KOPT-K1 (cell line): ENCODE measurements around the gene CNTNAP2.

ENCODE experiments used
- H3K27ac ChIP-seq: fragments of 200-600 bp; sonication (generic); 2 replicates; pipeline ENCODE4 v1.5.1; 2016; ENCODE audit warnings: antibody characterized with exemption, mild to moderate bottlenecking, low read depth, low read length; ENCODE audit not compliant: poor library complexity, severe bottlenecking
- H3K36me3 ChIP-seq: fragments of 200-600 bp; sonication (generic); 2 replicates; pipeline ENCODE4 v1.5.1; 2017; ENCODE audit warnings: antibody characterized with exemption, mild to moderate bottlenecking, low read length, moderate library complexity; ENCODE audit not compliant: insufficient read depth
- H3K9me3 ChIP-seq: fragments of 200-600 bp; sonication (generic); 2 replicates; pipeline ENCODE4 v1.5.1; 2017; ENCODE audit warnings: antibody characterized with exemption, low read length, mild to moderate bottlenecking; ENCODE audit not compliant: insufficient read depth, poor library complexity, severe bottlenecking

Gene CNTNAP2

DNA sequence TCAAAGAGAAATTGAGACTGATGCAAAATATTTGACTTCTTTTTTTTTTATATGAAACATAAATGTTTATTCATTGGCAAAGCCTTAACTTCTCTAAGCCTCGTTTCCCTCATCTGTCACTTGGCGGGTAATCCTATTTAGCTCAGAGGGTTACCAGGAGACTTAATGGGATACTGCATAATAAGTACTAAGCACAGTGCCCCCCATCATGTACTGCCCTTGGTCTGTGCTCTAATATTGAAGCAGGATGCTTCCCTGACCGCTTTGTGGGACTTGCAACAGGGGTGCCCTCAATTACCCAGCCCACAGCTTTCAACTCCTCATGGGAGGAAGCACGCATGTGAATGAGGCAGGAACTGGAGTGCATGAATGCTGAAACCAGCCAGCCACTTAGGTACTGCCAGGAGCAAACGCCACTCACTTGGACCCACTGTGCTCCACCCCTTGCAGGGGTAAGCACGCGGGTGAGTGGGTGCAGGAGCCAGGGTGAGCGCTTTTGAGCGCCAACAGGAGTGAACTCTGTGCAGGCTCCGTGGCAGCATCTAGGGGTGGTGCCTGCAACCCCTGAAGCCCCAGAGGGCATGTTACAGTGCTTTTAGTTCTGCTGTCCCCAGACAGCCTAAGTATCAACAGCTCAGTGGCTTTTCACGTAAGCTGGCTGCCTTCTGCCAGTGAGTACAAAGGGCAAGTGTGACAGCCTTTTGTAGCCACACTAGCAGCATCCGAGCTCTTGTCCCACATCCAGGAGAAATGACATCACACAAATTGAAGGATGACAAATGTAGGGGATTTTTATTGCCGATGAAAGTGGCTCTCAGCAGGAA, 2264.2 kb downstream of the CNTNAP2 start:
- no peak overlapping the region for H3K27ac ChIP-seq

DNA sequence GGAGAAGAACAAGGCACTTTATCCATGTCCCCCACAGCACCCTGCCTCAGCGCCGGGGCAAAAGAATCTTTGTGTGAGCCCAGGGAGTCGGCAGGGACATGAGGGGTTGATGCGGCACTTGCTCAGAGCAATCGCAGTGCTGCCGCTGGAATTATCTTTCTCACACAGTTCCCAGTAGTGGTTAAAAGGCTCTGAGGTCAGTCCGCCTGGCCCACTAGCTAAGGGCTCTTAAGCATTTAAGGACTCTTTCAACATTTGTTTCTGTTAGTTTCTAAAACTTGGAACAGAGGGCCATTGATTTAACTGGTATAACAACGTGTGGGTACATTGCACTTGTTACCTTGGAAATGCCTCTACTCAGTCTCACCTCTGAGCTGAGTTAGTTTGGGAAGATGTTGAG, 2266.0 kb downstream of the CNTNAP2 start:
- Histone ChIP-seq H3K27ac (no peak overlapping the region), H3K9me3 (peaks cover 14% of the 10 kb centered on the region), H3K36me3 (no peaks in the 10 kb centered on the region)

More for the DNA sequence above, 2264.2 kb downstream of the CNTNAP2 start:
- Histone ChIP-seq H3K36me3 (no peaks in the 10 kb centered on the region), H3K9me3 (peaks cover 14% of the 10 kb centered on the region)

DNA sequence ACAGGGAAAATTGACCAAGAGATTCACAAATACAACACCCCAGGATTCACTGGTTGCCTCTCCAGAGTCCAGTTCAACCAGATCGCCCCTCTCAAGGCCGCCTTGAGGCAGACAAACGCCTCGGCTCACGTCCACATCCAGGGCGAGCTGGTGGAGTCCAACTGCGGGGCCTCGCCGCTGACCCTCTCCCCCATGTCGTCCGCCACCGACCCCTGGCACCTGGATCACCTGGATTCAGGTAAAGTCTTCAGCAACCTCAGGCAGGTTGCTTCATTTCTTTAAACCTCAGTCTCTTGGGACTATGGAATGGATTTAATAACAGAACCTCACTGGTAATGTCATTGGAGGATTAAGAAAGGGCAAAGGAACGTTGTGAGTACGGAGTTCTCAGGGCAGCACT, 2267.1 kb downstream of the CNTNAP2 start:
- H3K27ac ChIP-seq: no peak overlapping the region
- no peaks in the 10 kb centered on the region for H3K36me3 ChIP-seq
- peaks cover 14% of the 10 kb centered on the region for H3K9me3 ChIP-seq

DNA sequence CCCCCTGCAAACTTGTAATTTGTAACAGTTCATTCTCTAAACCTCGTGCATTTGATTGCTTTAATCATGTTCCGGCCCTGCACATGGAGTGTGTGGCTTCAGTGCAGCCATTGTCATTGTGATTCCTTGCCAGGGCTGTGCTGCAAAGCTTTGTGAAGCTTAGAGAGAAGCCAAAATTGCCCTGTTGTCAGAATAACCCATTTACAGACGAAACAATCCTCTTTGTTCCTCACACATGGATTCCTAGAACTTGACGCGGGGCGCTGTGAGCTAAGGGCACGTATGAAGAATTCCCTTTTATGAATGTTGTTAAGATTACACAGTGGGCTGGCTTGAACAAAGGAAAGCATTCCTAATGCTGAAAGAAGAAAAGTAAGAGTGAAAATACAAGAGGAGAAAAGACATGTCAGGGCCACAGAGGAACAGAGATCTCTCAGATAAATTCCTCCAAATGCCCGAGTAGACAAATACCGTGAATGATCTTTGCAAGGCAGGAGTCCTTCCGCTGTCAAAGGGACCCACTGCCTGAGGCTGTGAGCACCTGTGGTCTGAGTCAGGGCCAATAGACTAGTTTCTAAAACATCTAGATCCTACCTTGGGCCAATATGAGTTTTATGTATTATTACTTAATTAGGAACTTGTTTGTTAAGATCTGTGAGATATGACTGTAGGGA, 2268.5 kb downstream of the CNTNAP2 start:
- no peaks in the 10 kb centered on the region for H3K36me3 ChIP-seq
- no peak overlapping the region for H3K27ac ChIP-seq
- H3K9me3 ChIP-seq: peaks cover 22% of the 10 kb centered on the region

DNA sequence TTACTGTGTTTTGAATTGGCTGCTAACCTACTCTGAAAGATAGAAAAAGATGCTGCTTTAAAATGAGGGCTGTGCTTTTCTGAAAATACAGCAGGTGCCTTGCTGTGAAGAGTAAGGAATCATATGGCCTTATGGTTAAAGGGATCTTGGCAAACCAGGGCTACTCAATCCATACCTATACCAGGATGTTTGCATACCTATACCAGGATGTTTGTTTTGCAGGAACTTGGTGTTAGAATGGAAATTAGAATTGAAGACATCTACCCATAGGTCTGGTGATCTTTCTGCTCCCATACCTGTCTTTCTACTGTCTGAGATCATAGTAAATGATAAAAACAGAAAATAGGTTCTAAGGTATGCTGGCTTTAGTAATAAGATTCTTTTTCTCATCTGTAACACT, 2273.8 kb downstream of the CNTNAP2 start:
- Histone ChIP-seq H3K36me3 (no peaks in the 10 kb centered on the region), H3K9me3 (peaks cover 13% of the 10 kb centered on the region), H3K27ac (no peak overlapping the region)

DNA sequence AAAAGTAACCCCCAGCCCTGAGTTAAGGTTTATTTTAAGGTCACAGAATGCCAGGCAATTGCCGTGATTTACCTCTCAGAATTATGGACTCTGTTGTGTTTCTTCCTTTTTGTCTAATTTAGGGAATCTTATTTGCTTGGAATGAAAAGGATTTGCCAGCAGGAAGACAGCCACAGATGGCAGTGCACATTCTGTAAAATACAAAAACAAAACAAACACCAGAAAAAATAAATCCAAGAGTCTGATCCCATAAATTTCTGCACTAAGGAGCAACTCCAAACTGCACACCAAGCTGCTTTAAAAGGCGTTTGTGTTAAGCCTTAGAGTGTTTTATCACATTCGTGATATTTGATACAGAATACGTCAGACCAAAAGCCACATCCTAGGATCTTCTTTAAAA, 2275.0 kb downstream of the CNTNAP2 start:
- Histone ChIP-seq H3K36me3 (no peaks in the 10 kb centered on the region), H3K27ac (no peak overlapping the region), H3K9me3 (peaks cover 13% of the 10 kb centered on the region)

DNA sequence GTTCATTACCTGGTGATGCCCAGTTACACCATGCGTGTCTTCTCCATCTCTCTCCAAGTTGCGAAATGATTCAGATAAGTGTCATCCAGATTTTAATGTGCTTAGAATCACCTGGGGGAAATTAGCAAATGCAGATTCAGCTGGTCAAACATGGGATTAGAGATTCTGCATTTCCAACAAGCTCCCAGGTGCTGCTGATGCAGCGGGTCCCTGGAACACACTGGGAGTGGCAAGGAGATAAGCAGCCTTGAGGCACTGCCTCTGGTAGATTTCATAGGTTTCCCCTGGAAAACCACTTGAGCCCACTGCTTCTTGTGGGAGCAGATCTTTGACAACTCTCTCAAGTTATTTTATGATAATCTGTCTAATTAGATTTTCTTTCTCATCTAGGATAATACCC, 2278.0 kb downstream of the CNTNAP2 start:
- no peaks in the 10 kb centered on the region for H3K36me3 ChIP-seq

DNA sequence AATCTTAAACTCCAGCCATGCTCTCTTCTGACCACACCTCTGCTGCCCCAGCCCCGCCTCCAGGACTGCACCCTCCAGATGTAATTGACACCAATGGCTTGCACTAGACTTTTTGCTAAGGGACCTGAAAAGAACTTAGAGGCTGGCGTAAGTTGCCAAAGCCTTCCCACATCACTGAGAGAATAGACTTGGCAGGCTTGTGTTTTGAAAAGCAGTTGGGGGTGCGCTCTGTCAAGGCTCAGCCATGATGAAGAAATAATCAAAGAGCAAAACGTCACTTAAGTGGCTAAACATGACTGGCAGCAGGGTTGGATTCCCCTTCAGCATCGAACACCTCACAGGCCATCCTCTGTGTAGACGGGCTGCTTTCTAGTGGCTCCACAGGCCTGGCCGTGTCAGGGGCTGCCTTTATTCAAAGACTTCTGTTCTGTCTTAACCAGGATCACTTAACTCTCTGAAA, 2278.8 kb downstream of the CNTNAP2 start:
- H3K36me3 ChIP-seq: no peaks in the 10 kb centered on the region
- H3K9me3 ChIP-seq: peaks cover 3% of the 10 kb centered on the region
- no peak overlapping the region for H3K27ac ChIP-seq

More for the DNA sequence above, 2278.0 kb downstream of the CNTNAP2 start:
- H3K27ac ChIP-seq: no peak overlapping the region
- peaks cover 8% of the 10 kb centered on the region for H3K9me3 ChIP-seq

DNA sequence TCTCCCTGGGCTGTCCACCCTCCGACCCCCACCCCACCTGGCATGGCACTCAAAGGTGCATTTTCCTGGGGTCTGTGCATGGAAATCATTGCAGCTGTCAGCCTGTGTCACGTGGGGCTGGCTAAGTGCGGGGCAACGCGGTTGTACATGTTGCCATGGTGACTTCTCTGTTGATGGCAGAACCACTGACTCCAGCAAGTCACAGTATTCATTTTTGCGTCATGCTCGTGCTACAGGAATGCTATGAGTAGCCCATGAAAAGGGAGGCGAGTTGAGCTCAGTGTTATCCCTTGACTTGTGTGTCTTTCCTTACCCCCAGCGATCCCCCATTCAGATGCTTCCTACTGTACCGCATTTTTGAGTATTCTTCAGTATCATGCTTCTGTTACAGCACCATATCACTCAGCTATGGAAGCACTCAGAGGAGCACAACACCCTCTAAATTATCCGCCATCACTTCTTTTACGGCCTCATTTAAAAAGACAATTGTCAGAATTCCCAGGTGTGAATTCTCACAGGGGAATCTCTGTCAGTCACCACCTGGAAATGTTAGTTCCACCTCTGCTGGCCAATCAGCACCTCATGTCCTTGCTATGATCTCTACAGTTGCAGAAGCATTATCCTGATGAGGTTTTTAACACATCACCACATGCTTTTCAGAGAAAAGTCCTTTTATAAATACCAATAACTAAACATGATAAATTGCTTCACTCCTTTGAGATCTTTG, 2279.6 kb downstream of the CNTNAP2 start:
- H3K36me3 ChIP-seq: no peaks in the 10 kb centered on the region
- H3K9me3 ChIP-seq: no peaks in the 10 kb centered on the region
- H3K27ac ChIP-seq: no peak overlapping the region

DNA sequence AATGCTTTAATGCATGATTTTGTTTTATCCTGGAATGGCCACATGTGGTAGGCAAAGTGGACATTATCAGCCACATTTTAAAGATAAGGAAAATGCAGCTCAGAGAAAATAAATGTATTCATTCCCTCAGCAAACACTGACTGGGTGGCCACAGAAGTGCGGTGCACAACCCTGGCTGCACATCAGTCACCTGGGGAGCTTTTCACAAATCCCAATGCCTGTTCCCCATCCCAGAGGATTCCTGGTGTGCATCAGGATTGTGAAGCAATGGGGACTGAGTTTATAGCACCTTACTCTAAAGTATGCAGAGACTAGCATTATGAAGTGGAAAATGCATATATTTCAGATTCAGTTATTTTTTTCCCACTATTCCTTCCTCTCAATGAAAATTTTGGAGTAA, 2280.5 kb downstream of the CNTNAP2 start:
- Histone ChIP-seq H3K27ac (no peak overlapping the region), H3K36me3 (no peaks in the 10 kb centered on the region), H3K9me3 (no peaks in the 10 kb centered on the region)

DNA sequence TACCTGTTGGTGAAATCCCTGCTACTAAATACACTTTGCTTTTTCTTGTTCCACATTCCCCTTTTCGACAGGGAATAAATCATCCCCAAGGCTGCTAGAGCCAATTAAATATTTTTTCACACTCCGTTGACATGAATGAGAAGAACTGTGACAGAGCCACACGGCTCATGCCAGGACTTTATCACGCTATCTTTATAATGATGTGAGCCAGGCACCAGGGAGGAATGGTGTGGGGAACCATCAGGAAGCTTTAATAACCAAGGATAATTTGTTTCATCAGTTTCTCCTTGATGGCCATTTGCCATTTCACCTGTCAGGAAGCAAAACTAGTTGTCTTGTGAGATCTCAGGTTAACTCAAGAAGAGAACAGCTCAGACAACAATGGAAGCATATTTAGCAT, 2280.9 kb downstream of the CNTNAP2 start:
- Histone ChIP-seq H3K36me3 (no peaks in the 10 kb centered on the region), H3K9me3 (no peaks in the 10 kb centered on the region), H3K27ac (no peak overlapping the region)

DNA sequence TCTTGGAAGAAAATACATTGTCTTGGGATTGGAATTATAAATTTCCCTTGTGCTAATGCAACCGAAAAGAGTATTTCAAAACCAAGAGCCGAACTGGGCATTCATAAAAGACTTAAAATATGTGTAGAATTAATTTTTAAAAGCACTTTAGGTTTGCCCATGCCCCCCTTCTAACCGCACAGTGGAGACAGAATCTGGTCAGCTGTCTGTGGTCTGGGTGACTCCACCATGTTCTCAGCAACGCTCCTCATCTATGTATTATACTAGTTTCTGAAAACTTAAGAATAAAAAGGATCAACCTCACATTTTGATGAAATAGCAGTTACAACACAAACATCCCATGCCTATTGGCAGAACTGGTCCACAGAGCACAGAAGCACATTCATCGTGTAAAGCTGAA, 2281.4 kb downstream of the CNTNAP2 start:
- Histone ChIP-seq H3K36me3 (no peaks in the 10 kb centered on the region), H3K9me3 (no peaks in the 10 kb centered on the region), H3K27ac (no peak overlapping the region)

DNA sequence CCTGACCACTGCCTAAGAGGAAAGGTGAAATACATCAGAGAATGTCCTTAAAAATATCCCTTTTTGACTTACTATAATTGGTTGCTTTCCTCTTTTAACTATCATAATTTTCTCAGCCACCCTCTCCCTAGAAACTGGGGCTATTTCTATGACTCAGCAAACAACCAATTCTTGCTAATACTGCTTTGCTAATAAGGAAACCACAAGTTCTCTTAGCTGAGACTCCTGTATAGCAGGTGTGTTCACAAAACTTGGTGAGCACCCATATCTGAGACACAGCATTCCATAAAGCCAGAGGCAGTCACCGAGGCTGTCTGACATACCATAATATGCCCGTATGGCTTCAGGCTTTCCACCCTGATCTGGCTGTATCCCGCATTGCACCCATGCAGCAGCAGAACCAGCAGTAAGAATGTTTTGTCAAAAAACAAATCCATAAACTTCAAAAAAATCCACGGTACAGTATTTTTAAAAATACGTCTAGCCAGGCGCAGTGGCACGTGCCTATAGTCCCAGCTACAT, 2282.3 kb downstream of the CNTNAP2 start:
- Histone ChIP-seq H3K36me3 (no peaks in the 10 kb centered on the region), H3K9me3 (no peaks in the 10 kb centered on the region), H3K27ac (no peak overlapping the region)

DNA sequence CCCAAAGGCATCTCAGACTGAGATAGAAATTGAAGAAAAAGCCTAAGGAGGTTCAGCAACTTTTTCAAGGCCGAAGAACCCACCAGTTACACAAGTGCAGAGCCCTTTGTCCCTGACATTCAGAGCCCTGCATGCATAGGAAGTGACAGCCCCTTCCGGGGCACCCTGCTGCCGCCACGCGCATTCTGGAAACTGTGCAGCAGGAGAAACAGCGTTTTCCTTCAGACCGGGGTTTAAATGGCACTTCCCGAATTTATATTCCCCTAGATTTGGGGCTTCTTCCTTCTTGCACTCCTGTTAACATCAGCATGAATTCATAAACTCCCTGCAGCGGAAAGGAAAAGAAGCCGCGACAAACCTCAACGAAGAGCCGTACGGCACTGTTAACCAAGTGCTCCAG, 2283.5 kb downstream of the CNTNAP2 start:
- no peak overlapping the region for H3K27ac ChIP-seq
- H3K9me3 ChIP-seq: no peaks in the 10 kb centered on the region
- H3K36me3 ChIP-seq: no peaks in the 10 kb centered on the region

DNA sequence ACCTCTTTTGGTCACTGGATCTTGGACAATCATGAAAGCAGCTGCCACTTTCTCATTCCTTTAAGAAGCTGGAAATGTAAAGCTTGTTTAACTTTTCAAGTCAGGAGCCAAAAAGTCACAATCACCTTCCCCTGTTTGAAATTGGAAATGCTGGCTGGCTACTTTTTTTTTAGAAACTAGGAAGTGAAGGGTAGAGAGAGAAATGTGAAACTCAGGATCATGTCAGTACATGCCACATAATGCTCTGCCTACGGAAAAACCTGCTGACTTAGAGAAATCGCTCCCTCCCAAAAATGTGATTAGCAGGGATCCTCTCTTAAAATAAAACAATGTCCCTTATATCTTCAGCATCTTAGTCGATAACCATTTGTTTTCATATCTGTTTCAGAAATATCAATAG, 2285.6 kb downstream of the CNTNAP2 start:
- H3K36me3 ChIP-seq: no peaks in the 10 kb centered on the region
- no peaks in the 10 kb centered on the region for H3K9me3 ChIP-seq

More for the DNA sequence above, 2285.6 kb downstream of the CNTNAP2 start:
- H3K27ac ChIP-seq: no peak overlapping the region
